Body of pancreas (tissue), 4 donors: ENCODE data around the gene ATOH8. TPM values are rescaled to one million over a fixed set of nuclear protein-coding genes. Genes with fewer than 3 reads are reported as not detected.

Source experiments
- ATAC-seq: fragments of 150-250 bp; one replicate; pipeline ENCODE4 v1.9.1; 2016
- DNase-seq, 4 donors: peaks; one replicate each; pipeline ENCODE4 v3.0.0-alpha.2; 2019
- H3K27ac ChIP-seq, 4 donors: fragments of 200-600 bp; sonication (generic); 1 replicate in 3 of 4; 2 replicates in 1 of 4; pipeline versions ENCODE4 v1.5.1 to v1.6.1; 2016 to 2019; ENCODE audit warnings: mild to moderate bottlenecking in 1 of 4, mixed read lengths in 1 of 4, moderate library complexity in 1 of 4
- H3K27me3 ChIP-seq, 2 donors: fragments of 200-600 bp; sonication (generic); one replicate each; pipeline ENCODE4 v1.6.0; 2016; ENCODE audit warnings: mild to moderate bottlenecking in 1 of 2
- H3K36me3 ChIP-seq, 2 donors: fragments of 200-600 bp; sonication (generic); replicated peaks in 1 of 2; 2 replicates each; pipeline ENCODE4 v1.5.1; 2016; ENCODE audit warnings: low read depth in 2 of 2; ENCODE audit not compliant: insufficient read depth in 1 of 2
- H3K4me1 ChIP-seq: fragments of 200-600 bp; sonication (generic); one replicate; pipeline ENCODE4 v1.6.0; 2016
- H3K4me3 ChIP-seq, 2 donors: fragments of 200-600 bp; sonication (generic); 1 replicate in 1 of 2; 2 replicates in 1 of 2; pipeline ENCODE4 v1.5.1; 2016 to 2019
- H3K9me3 ChIP-seq, 3 donors: fragments of 200-600 bp; sonication (generic); 1 replicate in 2 of 3; 2 replicates in 1 of 3; pipeline ENCODE4 v1.5.1; 2016
- POLR2A ChIP-seq, 3 donors: fragments of 450-650 bp; IDR thresholded peaks; one replicate each; pipeline ENCODE4 v1.6.1; 2016; ENCODE audit warnings: antibody characterized with exemption in 3 of 3, mild to moderate bottlenecking in 2 of 3
- WGBS, 2 donors: methylation state at CpG; one replicate each; pipeline ENCODE4 v1.1.5; 2017; 5-methylcytosine and 5-hydroxymethylcytosine counted together
- intact Hi-C: fragments of 100-400 bp; cut with DNase I; formaldehyde crosslinking; loops from one replicate; pipeline ENCODE4 v1.15.1; 2023
- total RNA-seq, 2 donors: library from RNA; depleted of rRNA; stranded (reverse); fragments of >200 nt; gene quantifications; one replicate each; pipeline ENCODE4 v1.1.0, GENCODE V29; 2016
- TF ChIP-seq, protein P1 (sequence below), 7 experiments: fragments of 450-650 bp in 4 of 7; fragments of 200-600 bp in 3 of 7; sonication (generic) in 3 of 7; IDR thresholded peaks; one replicate each; pipeline ENCODE4 v1.5.1; 2016 to 2019; ENCODE audit warnings: antibody characterized with exemption in 7 of 7

ATOH8 gene
- total RNA-seq, 2 donors from 2014 or later: 12.9 to 14.5 TPM

- no peak for DNase-seq
- intact Hi-C loops: no loop called here
- ATAC-seq: no peak
- Histone ChIP-seq H3K36me3 (no peaks in the 10 kb centered on the region), H3K4me3 (no peak overlapping the region), H3K4me1 (peaks cover 46% of the 10 kb centered on the region), H3K27me3 (no peaks in the 10 kb centered on the region), H3K9me3 (no peaks in the 10 kb centered on the region), H3K27ac (no peak overlapping the region)
- WGBS, 2 donors: 80 to 85% methylated on average over 5 to 7 of the region's 7 CpGs
- TF ChIP-seq, protein P1, sequence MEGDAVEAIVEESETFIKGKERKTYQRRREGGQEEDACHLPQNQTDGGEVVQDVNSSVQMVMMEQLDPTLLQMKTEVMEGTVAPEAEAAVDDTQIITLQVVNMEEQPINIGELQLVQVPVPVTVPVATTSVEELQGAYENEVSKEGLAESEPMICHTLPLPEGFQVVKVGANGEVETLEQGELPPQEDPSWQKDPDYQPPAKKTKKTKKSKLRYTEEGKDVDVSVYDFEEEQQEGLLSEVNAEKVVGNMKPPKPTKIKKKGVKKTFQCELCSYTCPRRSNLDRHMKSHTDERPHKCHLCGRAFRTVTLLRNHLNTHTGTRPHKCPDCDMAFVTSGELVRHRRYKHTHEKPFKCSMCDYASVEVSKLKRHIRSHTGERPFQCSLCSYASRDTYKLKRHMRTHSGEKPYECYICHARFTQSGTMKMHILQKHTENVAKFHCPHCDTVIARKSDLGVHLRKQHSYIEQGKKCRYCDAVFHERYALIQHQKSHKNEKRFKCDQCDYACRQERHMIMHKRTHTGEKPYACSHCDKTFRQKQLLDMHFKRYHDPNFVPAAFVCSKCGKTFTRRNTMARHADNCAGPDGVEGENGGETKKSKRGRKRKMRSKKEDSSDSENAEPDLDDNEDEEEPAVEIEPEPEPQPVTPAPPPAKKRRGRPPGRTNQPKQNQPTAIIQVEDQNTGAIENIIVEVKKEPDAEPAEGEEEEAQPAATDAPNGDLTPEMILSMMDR (IDR thresholded peaks at IDR 0.05): no peak
- no peak for TF ChIP-seq POLR2A (IDR thresholded peaks at IDR 0.05)
These were observed 12.4 kb downstream of the ATOH8 start for GRCh38 chr2:85766229-85766628.

DNA sequence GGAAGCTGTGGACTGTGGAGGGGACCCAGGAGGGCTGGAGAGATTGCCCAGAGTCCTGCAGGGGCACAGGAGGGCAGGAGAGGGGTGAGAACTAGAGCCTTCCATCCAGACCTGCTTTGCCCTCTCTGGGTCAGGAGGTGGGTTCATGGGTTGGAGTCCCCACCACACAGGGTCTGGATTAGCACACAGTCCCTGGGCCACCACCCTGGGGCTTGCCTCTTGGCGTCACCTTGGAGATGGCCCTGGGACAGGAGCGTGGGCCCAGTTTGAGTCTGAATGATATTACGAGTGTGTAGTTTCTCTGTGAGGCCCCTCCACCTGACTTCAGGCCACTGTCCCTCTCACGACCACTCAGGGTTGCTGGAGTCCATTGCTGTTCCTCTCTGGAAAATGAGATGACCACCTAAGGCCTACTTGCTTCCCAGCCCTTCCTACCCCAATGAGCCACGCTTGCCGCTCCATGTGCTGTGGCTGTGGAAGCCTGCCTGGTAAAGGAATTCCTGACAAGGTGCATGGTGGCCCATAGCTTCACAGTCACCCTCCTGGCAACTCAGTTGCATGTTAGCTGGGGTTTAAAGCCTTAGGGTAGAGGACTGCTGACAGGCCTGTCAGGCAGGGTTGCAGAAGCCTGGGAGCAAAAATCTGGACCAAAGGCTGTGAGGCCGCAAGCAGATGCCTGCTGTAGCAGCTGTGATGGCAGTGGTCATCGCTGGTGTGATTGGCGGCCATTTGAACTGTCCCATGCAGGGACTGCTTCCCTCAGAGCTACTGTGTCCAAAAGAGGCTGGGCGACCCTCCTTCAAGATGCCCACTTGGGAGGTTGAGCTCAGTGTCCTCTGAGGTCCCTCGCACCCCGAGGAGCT is 14.2 kb downstream of the ATOH8 start:
- 78 to 82% methylated on average over 7 to 12 of the region's 12 CpGs for WGBS, 2 donors
- intact Hi-C loops: no loop called here
- no peak for TF ChIP-seq POLR2A (IDR thresholded peaks at IDR 0.05)
- TF ChIP-seq, protein P1 (IDR thresholded peaks at IDR 0.05): no peak
- Histone ChIP-seq H3K4me1 (peaks cover 60% of the 10 kb centered on the region), H3K9me3 (no peaks in the 10 kb centered on the region), H3K4me3 (no peak overlapping the region), H3K27me3 (no peaks in the 10 kb centered on the region), H3K27ac (no peak overlapping the region), H3K36me3 (no peaks in the 10 kb centered on the region)
- no peak for ATAC-seq
- no peak for DNase-seq

DNA sequence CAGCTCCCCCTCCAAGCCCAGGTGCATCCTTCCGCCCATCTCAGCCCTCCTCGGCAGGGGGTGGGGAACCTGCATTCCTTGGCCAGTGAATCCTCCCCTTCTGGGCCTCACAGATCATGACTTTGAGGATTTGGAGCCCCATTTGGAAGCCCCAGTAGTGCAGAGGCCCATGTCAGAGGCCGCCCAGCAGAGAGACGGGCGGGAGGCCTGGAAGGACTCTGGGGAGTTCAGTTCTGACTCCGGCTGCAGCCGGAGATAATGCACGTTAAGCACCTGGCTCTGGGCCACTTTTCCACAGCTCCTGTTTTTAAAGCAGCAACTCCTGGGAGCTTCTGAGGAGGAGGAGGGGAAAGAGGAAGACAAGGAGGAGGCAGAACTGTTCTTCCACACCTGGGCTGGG is 14.9 kb downstream of the ATOH8 start:
- no peaks in the 10 kb centered on the region for H3K9me3 ChIP-seq
- H3K27ac ChIP-seq: peak overlapping the region in 1 of 4 donors; percentile 3
- H3K36me3 ChIP-seq: no peaks in the 10 kb centered on the region
- WGBS, 2 donors: 24 to 26% methylated on average over 5 to 8 of the region's 8 CpGs
- H3K27me3 ChIP-seq: no peaks in the 10 kb centered on the region
- intact Hi-C loops: no loop called here
- H3K4me3 ChIP-seq: no peak overlapping the region
- no peak for ATAC-seq
- H3K4me1 ChIP-seq: peaks cover 64% of the 10 kb centered on the region
- TF ChIP-seq POLR2A (IDR thresholded peaks at IDR 0.05): no peak
- TF ChIP-seq, protein P1 (IDR thresholded peaks at IDR 0.05): no peak
- DNase-seq: peak; percentile 47 to 72 (median 56)

GRCh38 chr2:85769236-85769982 is 15.6 kb downstream of the ATOH8 start:
- DNase-seq: no peak

More at GRCh38 chr2:85769236-85769982, 15.6 kb downstream of the ATOH8 start:
- 82 to 93% methylated on average over 8 to 12 of the region's 12 CpGs for WGBS, 2 donors
- Histone ChIP-seq H3K27me3 (no peaks in the 10 kb centered on the region), H3K9me3 (no peaks in the 10 kb centered on the region), H3K4me3 (no peak overlapping the region), H3K4me1 (peaks cover 64% of the 10 kb centered on the region), H3K27ac (peak overlapping the region in 1 of 4 donors; percentile 3), H3K36me3 (no peaks in the 10 kb centered on the region)
- no peak for TF ChIP-seq POLR2A (IDR thresholded peaks at IDR 0.05)
- TF ChIP-seq, protein P1 (IDR thresholded peaks at IDR 0.05): peak in 1 of 7 experiments; percentile 2
- intact Hi-C loops: no loop called here
- no peak for ATAC-seq
